ENCODE data around the gene ISG15. TPM values are rescaled to one million over a fixed set of nuclear protein-coding genes. Genes with fewer than 3 reads are reported as not detected.
"Not testable (repeated sequence)": the region's sequence is repeated elsewhere in the genome, so short reads cannot be mapped to it uniquely, and the experiment has no call there.

The ISG15 gene
- polyA plus RNA-seq, 6 donors from 2014 or later: 55.1 to 183 (median 124) TPM

- DNase-seq (no peak), ATAC-seq (ENCODE audit: low read depth in 2 of 2) (no peak)
- Mint-ChIP-seq H3K4me3 (no peak overlapping the region), H3K27ac (no peak overlapping the region), H3K27me3 (peaks cover 0 to 13% (median 9%) of the 10 kb centered on the region in 3 donors), H3K9me3 (peaks cover 0 to 5% (median 0%) of the 10 kb centered on the region in 7 donors), H3K36me3 (no peaks in the 10 kb centered on the region), H3K4me1 (peaks cover 4 to 15% (median 7%) of the 10 kb centered on the region in 3 donors)
Observed at GRCh38 chr1:1053682-1054081, 40.4 kb downstream of the ISG15 start.

GRCh38 chr1:1054099-1054700 is 40.9 kb downstream of the ISG15 start:
- Mint-ChIP-seq H3K27me3 (peaks cover 0 to 17% (median 13%) of the 10 kb centered on the region in 3 donors), H3K27ac (no peak overlapping the region), H3K36me3 (no peaks in the 10 kb centered on the region), H3K9me3 (peaks cover 0 to 5% (median 0%) of the 10 kb centered on the region in 7 donors), H3K4me3 (no peak overlapping the region), H3K4me1 (peaks cover 8 to 19% (median 10%) of the 10 kb centered on the region in 3 donors)
- no peak for ATAC-seq (ENCODE audit: low read depth in 2 of 2)
- DNase-seq: no peak

GRCh38 chr1:1054971-1055370 is 41.7 kb downstream of the ISG15 start:
- Mint-ChIP-seq H3K36me3 (no peaks in the 10 kb centered on the region), H3K9me3 (peaks cover 0 to 5% (median 0%) of the 10 kb centered on the region in 7 donors), H3K4me3 (no peak overlapping the region), H3K27ac (no peak overlapping the region), H3K4me1 (peaks cover 8 to 19% (median 11%) of the 10 kb centered on the region in 3 donors), H3K27me3 (peaks cover 0 to 18% (median 13%) of the 10 kb centered on the region in 3 donors)
- ATAC-seq (ENCODE audit: low read depth in 2 of 2) (no peak), DNase-seq (no peak)

- H3K27me3 Mint-ChIP-seq: peaks cover 3 to 29% (median 23%) of the 10 kb centered on the region in 3 donors
- no peaks in the 10 kb centered on the region for H3K36me3 Mint-ChIP-seq
- ATAC-seq (ENCODE audit: low read depth in 2 of 2): no peak
- H3K4me1 Mint-ChIP-seq: peaks cover 13 to 18% (median 15%) of the 10 kb centered on the region in 3 donors
- no peak for DNase-seq
- peak overlapping the region in 2 of 8 donors; percentile 2 to 68 for H3K4me3 Mint-ChIP-seq
- H3K27ac Mint-ChIP-seq: peak overlapping the region in 1 of 6 donors; percentile 53
- H3K9me3 Mint-ChIP-seq: peaks cover 0 to 5% (median 0%) of the 10 kb centered on the region in 7 donors
Observed at GRCh38 chr1:1055841-1056736, 42.8 kb downstream of the ISG15 start.

- DNase-seq; ATAC-seq (ENCODE audit: low read depth in 2 of 2); H3K9me3 Mint-ChIP-seq; H3K36me3 Mint-ChIP-seq; H3K27ac Mint-ChIP-seq: not testable (repeated sequence)
- H3K4me3 Mint-ChIP-seq: peak overlapping the region; percentile 3 to 80 (median 60)
- H3K4me1 Mint-ChIP-seq: peaks cover 10 to 18% (median 13%) of the 10 kb centered on the region in 3 donors
- peaks cover 3 to 43% (median 28%) of the 10 kb centered on the region in 3 donors for H3K27me3 Mint-ChIP-seq
Observed at GRCh38 chr1:1057769-1058087, 44.4 kb downstream of the ISG15 start.

GRCh38 chr1:1058088-1058905 is 45.0 kb downstream of the ISG15 start:
- Mint-ChIP-seq H3K4me3 (peak overlapping the region; percentile 76 to 90 (median 80)), H3K9me3 (no peaks in the 10 kb centered on the region), H3K27ac (peak overlapping the region in 4 of 6 donors; percentile 13 to 90 (median 55)), H3K27me3 (peaks cover 3 to 49% (median 28%) of the 10 kb centered on the region in 3 donors), H3K36me3 (no peaks in the 10 kb centered on the region), H3K4me1 (peaks cover 10 to 18% (median 13%) of the 10 kb centered on the region in 3 donors)
- ATAC-seq (ENCODE audit: low read depth in 2 of 2): no peak
- no peak for DNase-seq

- ATAC-seq (ENCODE audit: low read depth in 2 of 2): peak; percentile 26
- no peak for DNase-seq
- Mint-ChIP-seq H3K27me3 (peaks cover 3 to 51% (median 28%) of the 10 kb centered on the region in 3 donors), H3K9me3 (no peaks in the 10 kb centered on the region), H3K4me1 (peaks cover 10 to 20% (median 13%) of the 10 kb centered on the region in 3 donors), H3K4me3 (peak overlapping the region; percentile 76 to 90 (median 80)), H3K27ac (peak overlapping the region in 2 of 6 donors; percentile 13 to 44), H3K36me3 (no peaks in the 10 kb centered on the region)
Observed at GRCh38 chr1:1058921-1059493, 45.7 kb downstream of the ISG15 start.

GRCh38 chr1:1059494-1060280 is 46.4 kb downstream of the ISG15 start:
- Mint-ChIP-seq H3K27ac (no peak overlapping the region), H3K4me3 (peak overlapping the region in 7 of 8 donors; percentile 38 to 82 (median 65)), H3K27me3 (peaks cover 3 to 56% (median 28%) of the 10 kb centered on the region in 3 donors), H3K9me3 (no peaks in the 10 kb centered on the region), H3K4me1 (peaks cover 10 to 23% (median 13%) of the 10 kb centered on the region in 3 donors), H3K36me3 (no peaks in the 10 kb centered on the region)
- ATAC-seq (ENCODE audit: low read depth in 2 of 2) (peak; percentile 69 to 82), DNase-seq (peak; percentile 93)

- peaks cover 10 to 23% (median 13%) of the 10 kb centered on the region in 3 donors for H3K4me1 Mint-ChIP-seq
- no peak for ATAC-seq (ENCODE audit: low read depth in 2 of 2)
- no peaks in the 10 kb centered on the region for H3K36me3 Mint-ChIP-seq
- H3K4me3 Mint-ChIP-seq: peak overlapping the region in 7 of 8 donors; percentile 38 to 82 (median 65)
- peaks cover 3 to 56% (median 28%) of the 10 kb centered on the region in 3 donors for H3K27me3 Mint-ChIP-seq
- DNase-seq: no peak
- H3K9me3 Mint-ChIP-seq: no peaks in the 10 kb centered on the region
- peak overlapping the region in 1 of 6 donors; percentile 12 for H3K27ac Mint-ChIP-seq
Observed at GRCh38 chr1:1060281-1061000, 47.1 kb downstream of the ISG15 start.

- peaks cover 3 to 56% (median 28%) of the 10 kb centered on the region in 3 donors for H3K27me3 Mint-ChIP-seq
- no peaks in the 10 kb centered on the region for H3K9me3 Mint-ChIP-seq
- ATAC-seq (ENCODE audit: low read depth in 2 of 2) (no peak), DNase-seq (no peak)
- H3K27ac Mint-ChIP-seq: no peak overlapping the region
- H3K4me1 Mint-ChIP-seq: peaks cover 10 to 23% (median 13%) of the 10 kb centered on the region in 3 donors
- no peaks in the 10 kb centered on the region for H3K36me3 Mint-ChIP-seq
- H3K4me3 Mint-ChIP-seq: peak overlapping the region in 1 of 8 donors; percentile 56
Observed at GRCh38 chr1:1061682-1062345, 48.5 kb downstream of the ISG15 start.
